RPMI8226 (cell line): ENCODE results near the gene FITM1.

Experiments used
- DNase-seq: peaks from one replicate; pipeline ENCODE4 v3.0.0-alpha.2; 2015

Gene FITM1

DNA sequence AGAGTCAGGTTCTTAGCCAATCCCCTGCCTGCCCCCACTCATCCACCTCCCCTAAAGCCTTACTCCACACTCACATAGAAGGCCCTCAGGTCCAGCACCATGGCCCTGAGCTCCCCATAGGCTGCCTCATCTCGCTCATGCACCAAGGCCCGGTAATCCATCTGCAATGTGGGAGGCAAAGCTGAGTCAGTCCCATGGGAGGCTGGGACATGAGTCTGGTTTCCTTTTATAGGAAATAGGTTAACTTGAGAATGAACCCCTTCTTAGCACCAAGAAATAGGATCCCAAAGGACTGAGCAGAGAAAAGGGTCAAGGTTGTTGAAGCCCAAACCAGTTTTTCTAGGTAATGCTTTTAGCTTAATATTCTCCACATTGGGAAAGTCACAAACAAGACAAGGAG lies 13.1 kb downstream of the FITM1 start:
- no peak for DNase-seq

DNA sequence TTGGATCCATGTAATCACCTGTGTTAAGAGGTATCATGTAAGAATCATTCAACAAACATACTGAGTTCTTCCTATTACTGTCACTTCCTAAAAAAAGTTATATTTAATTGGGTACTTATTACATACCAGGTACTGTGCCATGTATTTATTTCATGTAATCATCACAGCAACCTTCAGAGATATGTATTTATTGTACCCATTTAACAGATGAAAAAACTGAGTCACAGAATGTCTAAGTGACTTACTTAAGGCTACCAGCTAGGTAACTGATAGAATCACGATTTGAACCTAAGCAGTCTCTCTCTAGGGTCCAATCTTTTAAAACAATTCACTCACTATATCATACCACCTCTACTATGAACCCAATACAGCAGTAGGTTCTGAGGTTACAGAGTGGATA lies 14.0 kb downstream of the FITM1 start:
- DNase-seq = no peak

DNA sequence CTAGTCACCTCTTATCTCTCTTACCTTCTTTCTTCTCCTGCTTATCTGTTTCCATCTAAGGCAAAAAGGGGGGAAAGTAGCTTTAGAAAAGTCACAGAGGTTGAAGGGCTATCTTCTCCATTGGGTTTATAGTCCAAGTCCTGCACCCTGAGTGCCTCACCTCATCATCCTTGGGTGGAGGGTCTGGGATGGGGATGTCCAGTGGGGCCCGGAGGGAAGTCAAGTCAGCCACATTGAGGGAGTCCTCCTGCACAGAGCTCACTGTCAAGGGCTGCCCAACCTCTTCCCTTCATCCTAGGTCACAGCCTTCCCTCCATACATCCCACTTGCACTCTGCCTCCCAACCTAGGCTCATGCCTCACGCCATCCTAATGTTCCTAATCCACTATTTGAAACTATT lies 14.8 kb downstream of the FITM1 start:
- no peak for DNase-seq

DNA sequence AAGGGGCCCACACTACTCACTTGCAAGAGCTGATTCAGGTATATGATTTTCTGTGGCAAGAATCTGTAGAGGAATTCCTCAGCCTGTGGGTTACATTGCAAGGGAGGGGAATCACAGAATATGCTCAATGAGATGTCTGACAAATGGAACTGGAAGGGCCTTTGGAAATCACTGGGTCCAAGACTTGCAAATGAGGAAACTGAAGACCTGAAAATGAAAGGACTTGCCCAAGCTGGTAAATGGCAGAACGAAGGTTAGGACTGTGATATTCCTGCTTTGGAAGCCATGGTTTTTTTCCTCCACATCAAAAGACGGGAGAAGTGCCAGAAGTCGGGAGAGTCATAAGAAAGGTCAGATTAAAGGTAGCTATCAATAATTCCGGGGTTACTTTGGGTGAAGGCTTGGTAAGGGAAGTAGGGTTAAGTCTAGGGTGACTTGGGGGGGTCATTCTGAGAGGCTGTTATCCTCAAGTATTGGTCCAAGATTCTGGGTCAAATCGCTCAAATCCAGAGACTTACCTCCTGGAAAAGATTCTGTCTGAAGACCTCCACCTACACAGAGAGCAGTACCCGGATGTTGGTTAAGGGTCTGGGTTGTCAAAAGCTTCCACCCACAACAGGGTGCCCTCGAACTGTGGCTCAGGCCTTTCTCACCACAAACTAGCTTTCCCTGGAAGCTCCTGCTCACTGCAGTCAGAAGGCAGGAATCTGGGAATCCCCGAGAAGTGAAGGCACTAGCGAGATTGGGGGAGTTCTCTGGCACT lies 15.4 kb downstream of the FITM1 start:
- DNase-seq = no peak

DNA sequence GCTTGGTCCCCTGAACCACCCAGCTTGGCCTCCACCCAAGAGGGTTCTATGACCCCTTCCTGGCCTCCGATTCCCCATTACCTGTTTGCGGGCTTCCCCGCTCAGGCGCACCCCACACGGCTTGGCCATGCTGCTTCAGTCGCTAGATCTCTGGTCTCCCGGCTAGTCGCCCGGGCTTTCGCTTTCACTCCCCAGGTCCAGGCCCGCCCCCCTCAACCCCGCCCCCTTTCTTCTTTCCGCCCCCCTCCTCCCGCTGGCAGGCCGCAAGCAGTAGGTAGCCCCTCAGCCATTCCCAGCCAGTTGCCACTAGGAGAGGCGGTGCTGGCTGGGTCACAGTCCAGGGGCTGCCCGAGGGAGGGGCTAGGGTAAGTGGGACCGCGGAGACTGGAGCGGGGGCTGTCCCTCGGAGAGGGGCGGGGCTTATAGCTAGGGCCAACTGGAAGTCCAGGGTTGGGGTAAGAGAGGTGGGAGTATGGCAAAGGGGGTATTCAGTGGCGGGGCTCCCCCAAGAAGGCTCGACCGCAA lies 16.1 kb downstream of the FITM1 start, which contains the start of gene PSME2:
Gene PSME2, minus strand, starts transcription at position 158 of the 525 bp plus-strand sequence. Its CDS starts 29 bp downstream, at position 129.
- DNase-seq = peak; percentile 91

DNA sequence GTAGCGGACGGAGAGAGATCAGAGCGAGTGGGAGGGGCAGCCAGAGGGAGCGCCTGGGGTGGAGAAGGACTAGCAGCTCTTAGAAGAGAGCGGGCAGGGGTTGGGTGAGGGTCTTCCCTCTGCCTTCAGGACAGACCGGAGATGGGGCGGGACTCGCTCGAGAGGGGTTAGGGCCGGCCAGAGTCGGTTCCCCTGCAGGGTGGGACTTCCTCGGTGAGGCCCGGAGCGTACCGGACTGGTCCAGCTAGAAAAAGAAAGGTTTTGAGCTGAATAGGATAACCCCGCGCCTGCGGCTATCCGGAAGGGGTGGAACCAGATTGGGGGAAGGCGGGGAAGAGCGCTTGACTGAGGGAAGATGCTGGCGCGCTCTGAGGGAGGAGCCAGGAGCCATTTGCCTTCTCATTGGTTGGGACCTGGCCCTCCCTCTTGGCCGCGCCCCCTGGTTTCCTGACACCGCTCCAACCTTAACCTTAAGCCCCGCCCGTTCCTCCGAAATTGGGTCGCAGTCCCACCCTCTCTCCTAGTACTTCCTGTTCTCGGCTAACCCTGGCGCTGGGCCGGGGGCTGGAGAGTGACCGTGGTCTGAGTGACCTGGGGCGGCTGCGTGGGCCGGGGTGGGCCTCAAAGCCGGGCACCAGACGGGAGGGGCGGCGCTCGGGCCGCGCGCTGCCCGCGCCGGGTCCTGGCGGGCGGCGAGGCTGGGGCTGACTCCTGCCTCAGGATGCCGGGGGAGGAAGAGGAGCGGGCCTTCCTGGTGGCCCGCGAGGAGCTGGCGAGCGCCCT lies 16.7 kb downstream of the FITM1 start, which contains the start of gene RNF31:
Gene RNF31, plus strand, starts transcription at position 521 of the 783 bp plus-strand sequence. Its CDS starts 201 bp downstream, at position 722.
- peak; percentile 97 for DNase-seq

DNA sequence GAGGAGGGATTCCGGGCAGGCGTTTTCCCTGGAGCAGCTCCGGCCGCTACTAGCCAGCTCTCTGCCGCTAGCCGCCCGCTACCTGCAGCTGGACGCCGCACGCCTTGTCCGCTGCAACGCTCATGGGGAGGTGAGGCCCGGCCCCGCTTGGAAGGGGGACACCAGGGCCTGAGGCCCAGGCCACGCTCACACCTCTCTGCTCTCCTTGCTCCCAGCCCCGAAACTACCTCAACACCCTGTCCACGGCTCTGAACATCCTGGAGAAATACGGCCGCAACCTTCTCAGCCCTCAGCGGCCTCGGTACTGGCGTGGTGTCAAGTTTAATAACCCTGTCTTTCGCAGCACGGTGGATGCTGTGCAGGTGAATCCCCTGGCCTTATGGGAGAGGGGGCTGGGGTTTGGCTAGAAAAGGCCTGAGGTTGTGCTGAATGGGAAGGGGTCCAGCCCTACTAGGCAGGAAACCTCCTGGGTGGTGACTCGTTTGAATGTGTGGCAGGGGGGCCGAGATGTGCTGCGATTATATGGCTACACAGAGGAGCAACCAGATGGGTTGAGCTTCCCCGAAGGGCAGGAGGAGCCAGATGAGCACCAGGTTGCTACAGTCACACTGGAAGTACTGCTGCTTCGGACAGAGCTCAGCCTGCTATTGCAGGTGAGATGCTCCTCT lies 17.4 kb downstream of the FITM1 start:
- no peak for DNase-seq

DNA sequence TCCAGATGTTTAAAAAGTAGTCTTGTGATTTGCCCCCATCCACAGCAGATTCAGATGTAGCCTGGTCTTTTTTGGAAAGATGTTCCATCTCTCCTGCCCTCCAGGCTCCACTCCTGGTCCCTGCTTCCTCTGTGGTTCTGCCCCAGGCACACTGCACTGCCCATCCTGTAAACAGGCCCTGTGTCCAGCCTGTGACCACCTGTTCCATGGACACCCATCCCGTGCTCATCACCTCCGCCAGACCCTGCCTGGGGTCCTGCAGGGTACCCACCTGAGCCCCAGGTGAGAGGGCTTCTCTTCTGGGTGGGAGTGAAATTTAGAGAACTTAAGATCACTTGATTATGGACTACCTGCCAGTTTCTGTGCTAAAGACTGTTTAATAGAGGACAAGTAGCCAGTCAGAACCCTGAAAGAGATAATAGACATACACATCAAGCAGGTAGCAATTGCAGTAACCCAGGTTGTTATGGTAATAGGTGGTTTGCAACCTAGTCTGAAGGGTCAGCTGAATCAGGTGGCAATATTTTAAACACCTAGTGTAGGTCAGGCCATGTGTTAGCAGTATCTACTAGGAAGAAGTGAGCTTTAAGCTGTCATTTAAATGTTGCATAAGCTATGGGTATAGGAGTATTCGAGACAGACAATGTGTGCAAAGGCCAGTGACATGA lies 19.0 kb downstream of the FITM1 start:
- no peak for DNase-seq

DNA sequence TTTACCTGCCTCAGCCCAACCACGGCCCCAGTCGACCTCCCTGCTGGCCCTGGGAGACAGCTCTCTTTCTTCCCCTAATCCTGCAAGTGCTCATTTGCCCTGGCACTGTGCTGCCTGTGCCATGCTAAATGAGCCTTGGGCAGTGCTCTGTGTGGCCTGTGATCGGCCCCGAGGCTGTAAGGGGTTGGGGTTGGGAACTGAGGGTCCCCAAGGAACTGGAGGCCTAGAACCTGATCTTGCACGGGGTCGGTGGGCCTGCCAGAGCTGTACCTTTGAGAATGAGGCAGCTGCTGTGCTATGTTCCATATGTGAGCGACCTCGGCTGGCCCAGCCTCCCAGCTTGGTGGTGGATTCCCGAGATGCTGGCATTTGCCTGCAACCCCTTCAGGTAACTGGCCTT lies 19.6 kb downstream of the FITM1 start:
- DNase-seq = no peak

DNA sequence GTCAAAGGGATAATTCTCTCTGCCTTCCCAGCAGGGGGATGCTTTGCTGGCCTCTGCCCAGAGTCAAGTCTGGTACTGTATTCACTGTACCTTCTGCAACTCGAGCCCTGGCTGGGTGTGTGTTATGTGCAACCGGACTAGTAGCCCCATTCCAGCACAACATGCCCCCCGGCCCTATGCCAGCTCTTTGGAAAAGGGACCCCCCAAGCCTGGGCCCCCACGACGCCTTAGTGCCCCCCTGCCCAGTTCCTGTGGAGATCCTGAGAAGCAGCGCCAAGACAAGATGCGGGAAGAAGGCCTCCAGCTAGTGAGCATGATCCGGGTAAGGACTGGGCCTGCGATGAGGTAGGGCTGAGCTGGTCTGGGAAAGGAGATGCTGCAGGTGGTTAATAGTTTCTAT lies 20.1 kb downstream of the FITM1 start:
- no peak for DNase-seq

DNA sequence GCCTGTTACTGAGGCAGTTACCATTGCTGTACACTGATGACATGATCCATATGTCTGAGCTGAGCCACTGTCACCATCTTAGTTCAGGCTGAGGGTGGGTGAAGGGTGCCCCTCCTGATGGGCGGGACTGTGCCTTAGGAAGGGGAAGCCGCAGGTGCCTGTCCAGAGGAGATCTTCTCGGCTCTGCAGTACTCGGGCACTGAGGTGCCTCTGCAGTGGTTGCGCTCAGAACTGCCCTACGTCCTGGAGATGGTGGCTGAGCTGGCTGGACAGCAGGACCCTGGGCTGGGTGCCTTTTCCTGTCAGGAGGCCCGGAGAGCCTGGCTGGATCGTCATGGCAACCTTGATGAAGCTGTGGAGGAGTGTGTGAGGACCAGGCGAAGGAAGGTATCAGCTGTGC lies 20.5 kb downstream of the FITM1 start:
- no peak for DNase-seq

DNA sequence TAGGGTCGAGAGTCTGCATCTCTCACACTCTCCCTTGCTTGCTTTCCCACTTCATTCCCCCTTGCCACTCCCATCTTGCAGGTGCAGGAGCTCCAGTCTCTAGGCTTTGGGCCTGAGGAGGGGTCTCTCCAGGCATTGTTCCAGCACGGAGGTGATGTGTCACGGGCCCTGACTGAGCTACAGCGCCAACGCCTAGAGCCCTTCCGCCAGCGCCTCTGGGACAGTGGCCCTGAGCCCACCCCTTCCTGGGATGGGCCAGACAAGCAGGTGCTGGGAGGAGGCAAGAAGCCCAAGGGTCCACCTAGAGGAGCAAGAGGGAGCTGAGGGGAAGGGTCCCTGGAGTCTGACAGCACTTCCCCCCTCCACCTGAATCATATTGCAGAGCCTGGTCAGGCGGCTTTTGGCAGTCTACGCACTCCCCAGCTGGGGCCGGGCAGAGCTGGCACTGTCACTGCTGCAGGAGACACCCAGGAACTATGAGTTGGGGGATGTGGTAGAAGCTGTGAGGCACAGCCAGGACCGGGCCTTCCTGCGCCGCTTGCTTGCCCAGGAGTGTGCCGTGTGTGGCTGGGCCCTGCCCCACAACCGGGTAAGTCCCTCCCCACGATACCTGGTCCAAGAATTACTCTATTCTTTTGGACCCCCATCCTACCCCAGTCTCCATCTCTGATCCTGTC lies 21.1 kb downstream of the FITM1 start:
- no peak for DNase-seq

DNA sequence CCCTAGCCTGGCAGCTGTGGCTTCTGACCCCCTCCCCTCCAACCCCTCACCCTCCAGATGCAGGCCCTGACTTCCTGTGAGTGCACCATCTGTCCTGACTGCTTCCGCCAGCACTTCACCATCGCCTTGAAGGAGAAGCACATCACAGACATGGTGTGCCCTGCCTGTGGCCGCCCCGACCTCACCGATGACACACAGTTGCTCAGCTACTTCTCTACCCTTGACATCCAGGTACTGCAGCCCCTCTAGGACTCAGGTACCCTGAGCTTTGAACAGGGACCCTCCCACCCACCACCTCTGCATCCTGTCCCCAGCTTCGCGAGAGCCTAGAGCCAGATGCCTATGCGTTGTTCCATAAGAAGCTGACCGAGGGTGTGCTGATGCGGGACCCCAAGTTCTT lies 24.6 kb downstream of the FITM1 start:
- DNase-seq = no peak

DNA sequence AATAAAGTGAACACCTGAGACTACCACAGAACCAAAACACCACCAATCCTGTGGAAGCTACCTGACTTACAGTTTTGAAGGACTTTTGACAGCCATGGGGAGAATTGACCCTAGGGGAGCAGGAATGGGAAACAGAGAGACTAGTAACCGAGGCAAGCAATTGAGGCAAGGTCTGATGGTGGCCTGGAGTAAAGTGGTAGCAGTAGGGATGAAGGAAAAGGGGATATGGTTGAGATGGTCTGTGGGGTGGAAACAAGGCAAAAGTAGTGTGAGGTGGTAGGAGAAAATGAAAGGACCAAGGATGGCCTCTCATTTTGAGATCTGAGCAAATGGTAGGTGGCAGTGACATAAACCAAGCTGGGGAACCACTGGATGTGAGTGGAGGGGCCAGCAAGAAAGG lies 26.4 kb downstream of the FITM1 start:
- DNase-seq = no peak

DNA sequence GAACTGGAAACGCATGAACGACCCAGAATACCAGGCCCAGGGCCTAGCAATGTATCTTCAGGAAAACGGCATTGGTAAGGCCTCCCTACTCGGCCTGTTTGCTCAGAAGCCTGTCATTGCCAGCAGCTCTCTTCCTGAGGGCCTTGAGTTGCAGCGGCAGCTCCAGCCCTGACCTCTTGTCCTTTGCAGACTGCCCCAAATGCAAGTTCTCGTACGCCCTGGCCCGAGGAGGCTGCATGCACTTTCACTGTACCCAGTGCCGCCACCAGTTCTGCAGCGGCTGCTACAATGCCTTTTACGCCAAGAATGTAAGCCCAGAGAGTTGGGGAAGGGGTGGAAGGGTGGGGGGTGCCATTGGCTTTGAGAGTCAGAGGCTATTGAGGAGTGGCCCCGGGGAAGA lies 26.9 kb downstream of the FITM1 start:
- DNase-seq = no peak

DNA sequence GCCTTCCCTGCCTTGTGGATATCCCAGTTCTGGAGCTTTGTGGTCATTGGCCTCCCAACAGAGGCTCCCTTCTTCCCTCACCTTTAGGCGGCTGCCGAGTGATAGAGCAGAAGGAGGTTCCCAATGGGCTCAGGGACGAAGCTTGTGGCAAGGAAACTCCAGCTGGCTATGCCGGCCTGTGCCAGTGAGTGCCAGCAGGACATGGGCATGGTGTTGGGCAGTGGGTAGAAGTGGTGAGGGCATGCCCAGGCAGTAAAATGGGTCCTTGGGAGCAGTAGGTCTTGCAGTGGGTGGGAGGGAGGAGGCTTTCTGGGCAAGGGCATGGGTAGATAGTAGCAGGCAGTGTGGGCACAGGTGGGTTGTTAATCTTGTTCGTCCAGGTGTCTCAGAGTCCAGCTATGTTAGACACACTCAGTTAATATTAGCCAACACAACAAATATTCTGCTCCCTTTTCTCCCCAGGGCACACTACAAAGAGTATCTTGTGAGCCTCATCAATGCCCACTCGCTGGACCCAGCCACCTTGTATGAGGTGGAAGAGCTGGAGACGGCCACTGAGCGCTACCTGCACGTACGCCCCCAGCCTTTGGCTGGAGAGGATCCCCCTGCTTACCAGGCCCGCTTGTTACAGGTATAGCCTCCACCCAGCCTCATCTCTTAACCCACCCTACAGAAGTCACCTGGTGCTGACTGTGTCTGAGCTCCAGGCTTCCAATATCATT lies 29.5 kb downstream of the FITM1 start:
- DNase-seq = no peak

DNA sequence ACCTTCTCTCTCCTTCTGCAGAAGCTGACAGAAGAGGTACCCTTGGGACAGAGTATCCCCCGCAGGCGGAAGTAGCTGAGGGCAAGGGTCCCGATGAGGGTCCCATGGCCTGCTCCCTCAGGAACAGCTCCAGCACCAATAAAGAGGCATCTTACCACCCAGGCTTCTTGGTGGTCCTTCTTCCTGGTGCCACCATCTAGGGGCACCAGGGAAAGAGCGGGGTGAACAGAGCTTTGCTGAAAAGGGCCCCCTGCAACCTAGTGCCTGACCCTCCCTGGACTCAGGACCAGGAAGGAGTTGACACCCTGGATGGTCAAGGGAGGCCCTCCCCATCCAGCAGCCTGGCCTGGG lies 30.0 kb downstream of the FITM1 start:
- DNase-seq = no peak

DNA sequence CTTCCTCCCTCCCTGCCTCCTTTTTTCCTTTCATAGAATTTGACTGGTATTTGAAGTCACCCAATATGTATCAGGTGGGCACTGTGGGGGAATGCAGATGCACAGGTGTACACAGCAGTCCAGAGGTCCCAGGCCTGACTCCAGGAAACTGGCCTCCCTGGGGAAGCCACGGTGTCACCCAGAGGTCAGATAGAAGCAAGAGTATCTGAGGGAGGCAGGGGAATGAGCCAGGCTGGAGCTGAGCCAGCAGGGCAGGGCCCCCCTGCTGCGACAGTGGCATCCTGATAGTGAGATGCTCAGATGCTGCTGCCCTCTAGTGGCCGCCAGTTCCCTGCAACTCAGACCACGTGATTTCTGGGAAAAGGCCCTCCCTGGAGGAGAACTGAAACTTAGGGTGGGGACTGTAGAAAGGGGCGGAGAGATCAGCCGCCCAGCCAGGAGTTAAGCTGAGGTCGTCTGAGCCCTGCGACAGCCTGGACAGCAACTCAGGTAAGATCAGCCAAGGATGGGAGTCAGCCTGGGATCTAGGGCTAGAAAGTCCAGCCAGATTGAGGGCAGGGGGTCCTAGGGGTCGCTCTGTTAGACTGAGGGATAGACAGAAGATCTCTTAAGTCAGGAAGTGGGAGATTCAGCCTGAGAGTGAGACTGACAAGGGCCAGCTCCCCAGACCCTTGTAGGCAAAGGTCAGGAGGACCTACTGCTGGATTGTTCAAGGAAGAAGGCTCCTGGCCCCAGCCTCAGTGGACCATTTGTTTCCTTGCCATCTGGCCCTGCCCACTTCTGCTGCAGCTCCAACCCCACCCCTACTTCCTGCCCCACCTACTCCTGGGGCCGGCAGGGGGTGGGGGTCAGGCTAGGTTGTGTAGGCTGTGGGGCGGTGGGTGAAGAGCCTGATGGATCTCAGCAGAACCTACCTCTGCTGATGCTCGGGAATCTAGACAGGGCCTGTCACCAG lies 30.7 kb downstream of the FITM1 start, which contains the start of gene IRF9:
Gene IRF9, plus strand, starts transcription at position 416 of the 955 bp plus-strand sequence. CDS start 880 bp downstream, outside the sequence.
- peak; percentile 93 for DNase-seq

DNA sequence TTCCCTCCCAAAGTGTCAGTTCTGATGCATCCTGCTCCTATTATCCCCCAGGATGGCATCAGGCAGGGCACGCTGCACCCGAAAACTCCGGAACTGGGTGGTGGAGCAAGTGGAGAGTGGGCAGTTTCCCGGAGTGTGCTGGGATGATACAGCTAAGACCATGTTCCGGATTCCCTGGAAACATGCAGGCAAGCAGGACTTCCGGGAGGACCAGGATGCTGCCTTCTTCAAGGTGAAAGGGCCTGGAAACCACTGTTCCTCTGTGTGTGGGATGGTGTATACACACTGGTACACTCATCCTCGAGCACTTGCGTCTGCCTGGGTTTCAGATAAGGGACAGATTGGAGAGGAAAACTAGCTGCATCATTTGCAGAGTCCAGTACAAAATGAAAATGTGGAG lies 31.6 kb downstream of the FITM1 start:
- DNase-seq = no peak

DNA sequence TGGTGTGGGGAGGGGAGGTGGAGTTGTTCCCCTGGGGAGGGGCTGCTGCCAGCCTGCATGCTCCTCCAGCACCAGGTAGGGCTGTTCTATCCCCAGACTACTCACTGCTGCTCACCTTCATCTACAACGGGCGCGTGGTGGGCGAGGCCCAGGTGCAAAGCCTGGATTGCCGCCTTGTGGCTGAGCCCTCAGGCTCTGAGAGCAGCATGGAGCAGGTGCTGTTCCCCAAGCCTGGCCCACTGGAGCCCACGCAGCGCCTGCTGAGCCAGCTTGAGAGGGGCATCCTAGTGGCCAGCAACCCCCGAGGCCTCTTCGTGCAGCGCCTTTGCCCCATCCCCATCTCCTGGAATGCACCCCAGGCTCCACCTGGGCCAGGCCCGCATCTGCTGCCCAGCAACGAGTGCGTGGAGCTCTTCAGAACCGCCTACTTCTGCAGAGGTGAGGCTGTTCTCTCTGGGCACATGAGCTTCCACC lies 34.1 kb downstream of the FITM1 start:
- DNase-seq = no peak
